ENCODE measurements around the gene BFSP2.
"Not testable (repeated sequence)": the region's sequence is repeated elsewhere in the genome, so short reads cannot be mapped to it uniquely, and the experiment has no call there.

The BFSP2 gene

DNA sequence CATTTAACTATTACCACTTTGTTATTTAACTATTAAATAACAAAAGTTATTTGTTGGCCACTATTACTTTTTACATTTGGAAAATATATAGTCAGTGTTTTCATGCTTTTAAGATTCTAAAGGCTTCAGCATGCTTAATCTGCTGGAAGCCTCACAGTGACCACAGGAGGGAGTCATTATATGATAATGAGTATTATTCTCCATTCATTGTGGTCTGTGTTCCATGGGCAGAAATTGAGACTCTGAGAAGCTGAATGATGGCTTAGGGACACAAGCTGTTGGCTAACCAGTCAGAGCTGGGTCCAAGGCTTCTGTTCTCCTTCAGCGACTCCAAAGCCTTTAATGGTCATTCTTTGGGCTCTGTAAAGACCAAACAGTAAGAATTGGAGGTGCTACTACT, 64.7 kb downstream of the BFSP2 start:
- Histone ChIP-seq H3K4me3 (ENCODE audit: low read depth in 1 of 2, low read length in 2 of 2) (no peak overlapping the region), H3K27ac (ENCODE audit: low read depth, low read length) (no peak overlapping the region), H3K36me3 (ENCODE audit: control insufficient read depth in 1 of 2, insufficient read depth in 2 of 2, low read length in 2 of 2) (no peaks in the 10 kb centered on the region), H3K4me1 (ENCODE audit: control insufficient read depth in 1 of 2, insufficient read depth in 2 of 2, low read length in 2 of 2) (peaks cover 12 to 20% of the 10 kb centered on the region in 2 donors), H3K9ac (ENCODE audit: low read depth in 1 of 2, low read length in 2 of 2) (no peak overlapping the region), H3K9me3 (ENCODE audit: control insufficient read depth in 1 of 2, low read length in 2 of 2) (no peaks in the 10 kb centered on the region), H3K27me3 (ENCODE audit: control insufficient read depth in 1 of 2, insufficient read depth in 2 of 2, low read length in 2 of 2) (no peaks in the 10 kb centered on the region)

DNA sequence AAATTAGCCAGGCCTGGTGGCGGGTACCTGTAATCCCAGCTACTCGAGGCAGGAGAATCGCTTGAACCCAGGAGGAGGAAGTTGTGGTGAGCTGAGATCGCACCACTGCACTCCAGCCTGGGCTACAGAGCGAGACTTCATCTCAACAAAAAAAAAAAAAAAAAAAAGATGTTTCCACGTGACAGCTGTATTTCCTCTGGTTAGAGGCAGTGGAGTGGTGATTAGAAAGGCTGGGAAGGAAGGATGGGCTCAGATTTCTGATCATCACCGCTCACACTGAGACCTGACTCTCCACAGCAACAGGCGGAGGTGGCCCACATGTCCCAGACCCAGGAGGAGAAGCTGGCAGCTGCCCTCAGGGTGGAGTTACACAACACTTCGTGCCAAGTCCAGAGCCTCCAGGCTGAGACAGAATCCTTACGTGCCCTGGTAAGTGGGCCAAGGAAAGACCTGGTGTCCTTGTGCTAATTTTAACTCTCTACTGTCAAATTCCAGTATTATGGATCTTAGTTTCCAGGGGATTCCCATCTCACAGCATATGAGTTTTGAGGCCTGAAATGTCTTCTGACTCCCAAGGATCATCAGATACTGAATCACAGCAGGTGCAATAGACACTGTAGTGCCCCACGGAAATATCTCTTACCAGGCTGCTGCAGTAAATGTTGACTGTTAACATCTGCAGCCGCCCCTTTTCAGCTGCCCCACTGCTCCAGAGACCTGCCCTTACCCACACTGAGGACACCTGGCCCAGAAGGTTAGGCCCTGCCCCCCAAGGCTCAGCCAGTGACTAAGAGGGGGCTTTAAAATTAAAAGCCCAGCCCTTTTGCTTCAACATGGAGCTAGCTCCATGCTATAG, 66.9 kb downstream of the BFSP2 start:
- Histone ChIP-seq H3K9ac (ENCODE audit: low read depth in 1 of 2, low read length in 2 of 2) (no peak overlapping the region), H3K9me3 (ENCODE audit: control insufficient read depth in 1 of 2, low read length in 2 of 2) (no peaks in the 10 kb centered on the region), H3K27ac (ENCODE audit: low read depth, low read length) (no peak overlapping the region), H3K4me1 (ENCODE audit: control insufficient read depth in 1 of 2, insufficient read depth in 2 of 2, low read length in 2 of 2) (peaks cover 10 to 12% of the 10 kb centered on the region in 2 donors), H3K36me3 (ENCODE audit: control insufficient read depth in 1 of 2, insufficient read depth in 2 of 2, low read length in 2 of 2) (no peaks in the 10 kb centered on the region), H3K4me3 (ENCODE audit: low read depth in 1 of 2, low read length in 2 of 2) (no peak overlapping the region), H3K27me3 (ENCODE audit: control insufficient read depth in 1 of 2, insufficient read depth in 2 of 2, low read length in 2 of 2) (no peaks in the 10 kb centered on the region)

DNA sequence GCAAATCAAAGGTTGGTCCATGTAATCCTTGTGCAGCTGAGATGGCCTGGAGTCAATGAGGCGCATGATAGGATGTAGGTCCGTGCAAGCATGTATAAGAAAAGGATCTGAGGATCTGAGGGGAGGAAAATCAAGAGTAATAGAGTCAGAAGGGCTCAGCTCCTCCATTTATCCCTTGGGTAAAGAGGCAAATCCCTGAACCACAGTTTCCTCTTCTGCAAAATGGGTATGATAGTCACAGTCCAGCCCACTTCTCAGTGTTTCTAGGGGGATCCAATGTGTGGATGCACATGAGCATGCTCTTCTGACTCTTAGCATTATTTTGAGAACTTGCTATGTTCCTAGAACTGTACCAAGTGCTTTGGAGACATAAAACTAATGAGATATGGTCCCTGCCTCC, 67.9 kb downstream of the BFSP2 start:
- Histone ChIP-seq H3K36me3 (ENCODE audit: control insufficient read depth in 1 of 2, insufficient read depth in 2 of 2, low read length in 2 of 2) (no peaks in the 10 kb centered on the region), H3K27me3 (ENCODE audit: control insufficient read depth in 1 of 2, insufficient read depth in 2 of 2, low read length in 2 of 2) (no peaks in the 10 kb centered on the region), H3K9ac (ENCODE audit: low read depth in 1 of 2, low read length in 2 of 2) (no peak overlapping the region), H3K27ac (ENCODE audit: low read depth, low read length) (no peak overlapping the region), H3K4me3 (ENCODE audit: low read depth in 1 of 2, low read length in 2 of 2) (no peak overlapping the region), H3K9me3 (ENCODE audit: control insufficient read depth in 1 of 2, low read length in 2 of 2) (no peaks in the 10 kb centered on the region), H3K4me1 (ENCODE audit: control insufficient read depth in 1 of 2, insufficient read depth in 2 of 2, low read length in 2 of 2) (peaks cover 10 to 12% of the 10 kb centered on the region in 2 donors)

DNA sequence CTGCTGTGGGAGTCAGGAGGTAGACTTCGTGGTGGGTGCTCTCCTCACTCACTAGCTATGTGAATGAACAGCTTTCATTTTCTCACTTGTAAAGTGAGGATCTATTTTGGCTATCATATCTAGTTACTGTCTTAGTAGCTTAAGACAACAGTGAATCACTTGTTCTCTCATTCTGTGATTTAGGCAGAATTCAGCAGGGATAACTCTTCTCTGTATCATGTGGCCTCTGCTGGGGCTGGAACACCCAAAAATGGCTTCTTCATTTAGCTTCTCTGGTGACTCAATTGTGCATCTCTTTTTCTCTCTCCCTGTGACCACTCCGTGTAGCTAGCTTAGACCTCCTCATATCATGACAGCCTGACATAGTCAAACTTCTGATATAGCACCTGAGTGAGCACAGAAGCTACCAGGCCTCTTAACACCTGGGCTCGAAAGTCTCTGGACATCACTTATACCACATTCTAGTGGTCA, 68.4 kb downstream of the BFSP2 start:
- no peak overlapping the region for H3K27ac ChIP-seq (ENCODE audit: low read depth, low read length)

DNA sequence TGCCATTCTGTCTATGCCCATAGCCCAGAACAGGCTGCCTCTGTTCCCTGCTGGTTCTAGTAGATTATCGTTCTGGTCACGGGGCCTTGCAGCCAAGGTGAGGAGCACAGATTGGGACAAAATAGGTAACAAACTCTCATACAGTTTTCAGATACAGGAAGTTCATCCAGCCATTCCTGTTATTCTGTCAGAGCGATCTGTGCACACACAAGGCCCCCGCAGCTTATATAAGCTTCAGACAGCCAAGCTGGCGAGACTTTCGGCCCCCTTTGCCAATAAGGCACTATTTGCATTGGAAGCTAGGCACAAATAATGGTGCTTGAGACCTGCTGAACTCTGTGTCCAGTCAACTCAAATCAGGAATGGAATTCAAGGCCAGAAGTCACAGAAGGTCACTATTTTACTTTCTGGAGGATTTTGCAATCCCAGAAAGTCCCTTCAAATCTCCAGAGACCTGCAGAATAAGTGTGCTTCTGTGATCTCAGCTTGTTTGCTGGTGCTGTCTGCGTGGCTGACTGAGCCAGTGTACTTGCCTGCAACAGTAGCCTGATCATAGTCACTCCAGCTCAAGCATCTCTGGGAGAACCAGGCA, 69.4 kb downstream of the BFSP2 start:
- Histone ChIP-seq H3K4me3 (ENCODE audit: low read depth in 1 of 2, low read length in 2 of 2) (no peak overlapping the region), H3K9ac (ENCODE audit: low read depth in 1 of 2, low read length in 2 of 2) (no peak overlapping the region), H3K4me1 (ENCODE audit: control insufficient read depth in 1 of 2, insufficient read depth in 2 of 2, low read length in 2 of 2) (peaks cover 10 to 13% of the 10 kb centered on the region in 2 donors), H3K27ac (ENCODE audit: low read depth, low read length) (no peak overlapping the region), H3K36me3 (ENCODE audit: control insufficient read depth in 1 of 2, insufficient read depth in 2 of 2, low read length in 2 of 2) (no peaks in the 10 kb centered on the region), H3K27me3 (ENCODE audit: control insufficient read depth in 1 of 2, insufficient read depth in 2 of 2, low read length in 2 of 2) (no peaks in the 10 kb centered on the region), H3K9me3 (ENCODE audit: control insufficient read depth in 1 of 2, low read length in 2 of 2) (no peaks in the 10 kb centered on the region)

More for the DNA sequence above, 68.4 kb downstream of the BFSP2 start:
- no peaks in the 10 kb centered on the region for H3K27me3 ChIP-seq (ENCODE audit: control insufficient read depth in 1 of 2, insufficient read depth in 2 of 2, low read length in 2 of 2)
- H3K9ac ChIP-seq (ENCODE audit: low read depth in 1 of 2, low read length in 2 of 2) = no peak overlapping the region
- peaks cover 10 to 12% of the 10 kb centered on the region in 2 donors for H3K4me1 ChIP-seq (ENCODE audit: control insufficient read depth in 1 of 2, insufficient read depth in 2 of 2, low read length in 2 of 2)
- no peaks in the 10 kb centered on the region for H3K36me3 ChIP-seq (ENCODE audit: control insufficient read depth in 1 of 2, insufficient read depth in 2 of 2, low read length in 2 of 2)
- no peak overlapping the region for H3K4me3 ChIP-seq (ENCODE audit: low read depth in 1 of 2, low read length in 2 of 2)
- H3K9me3 ChIP-seq (ENCODE audit: control insufficient read depth in 1 of 2, low read length in 2 of 2) = no peaks in the 10 kb centered on the region

DNA sequence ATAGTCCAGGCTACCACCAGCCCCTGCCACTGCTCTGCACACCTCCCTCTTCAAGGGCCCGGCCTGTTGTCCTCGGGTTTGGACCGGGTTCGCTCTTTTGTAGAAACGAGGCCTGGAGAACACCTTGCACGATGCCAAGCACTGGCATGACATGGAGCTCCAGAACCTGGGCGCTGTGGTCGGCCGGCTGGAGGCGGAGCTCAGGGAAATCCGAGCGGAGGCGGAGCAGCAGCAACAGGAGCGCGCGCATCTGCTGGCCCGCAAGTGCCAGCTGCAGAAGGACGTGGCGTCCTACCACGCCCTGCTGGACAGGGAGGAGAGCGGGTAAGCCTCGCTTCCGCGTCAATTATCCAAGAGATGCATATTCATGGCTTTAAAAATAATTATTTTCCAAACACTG, 72.4 kb downstream of the BFSP2 start:
- Histone ChIP-seq H3K27ac (ENCODE audit: low read depth, low read length) (no peak overlapping the region), H3K4me1 (ENCODE audit: control insufficient read depth in 1 of 2, insufficient read depth in 2 of 2, low read length in 2 of 2) (peaks cover 13 to 25% of the 10 kb centered on the region in 2 donors), H3K27me3 (ENCODE audit: control insufficient read depth in 1 of 2, insufficient read depth in 2 of 2, low read length in 2 of 2) (no peaks in the 10 kb centered on the region), H3K9me3 (ENCODE audit: control insufficient read depth in 1 of 2, low read length in 2 of 2) (no peaks in the 10 kb centered on the region), H3K36me3 (ENCODE audit: control insufficient read depth in 1 of 2, insufficient read depth in 2 of 2, low read length in 2 of 2) (no peaks in the 10 kb centered on the region), H3K9ac (ENCODE audit: low read depth in 1 of 2, low read length in 2 of 2) (no peak overlapping the region), H3K4me3 (ENCODE audit: low read depth in 1 of 2, low read length in 2 of 2) (no peak overlapping the region)

DNA sequence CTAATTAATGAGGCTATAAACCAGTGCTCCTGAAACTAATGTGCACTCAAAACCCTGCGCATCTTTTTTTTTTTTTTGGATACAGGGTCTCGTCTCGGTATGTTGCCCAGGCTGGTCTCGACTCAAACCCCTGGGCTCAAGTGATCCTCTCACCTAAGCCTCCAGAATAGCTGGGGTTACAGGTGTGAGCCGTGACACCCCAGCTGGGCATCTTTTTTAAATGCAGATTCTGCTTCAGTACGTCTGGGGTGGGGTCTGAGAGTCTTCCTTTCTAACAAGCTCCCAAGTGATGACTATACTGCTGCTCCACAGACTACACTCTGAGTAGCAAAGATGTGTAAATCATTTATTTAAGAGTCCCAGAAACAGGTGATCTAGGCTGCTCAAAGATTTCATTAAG, 73.0 kb downstream of the BFSP2 start:
- H3K9me3 ChIP-seq (ENCODE audit: control insufficient read depth in 1 of 2, low read length in 2 of 2) = no peaks in the 10 kb centered on the region
- H3K9ac ChIP-seq (ENCODE audit: low read depth in 1 of 2, low read length in 2 of 2) = no peak overlapping the region
- no peaks in the 10 kb centered on the region for H3K27me3 ChIP-seq (ENCODE audit: control insufficient read depth in 1 of 2, insufficient read depth in 2 of 2, low read length in 2 of 2)
- H3K4me1 ChIP-seq (ENCODE audit: control insufficient read depth in 1 of 2, insufficient read depth in 2 of 2, low read length in 2 of 2) = peaks cover 17 to 27% of the 10 kb centered on the region in 2 donors
- no peak overlapping the region for H3K27ac ChIP-seq (ENCODE audit: low read depth, low read length)
- H3K36me3 ChIP-seq (ENCODE audit: control insufficient read depth in 1 of 2, insufficient read depth in 2 of 2, low read length in 2 of 2) = no peaks in the 10 kb centered on the region
- no peak overlapping the region for H3K4me3 ChIP-seq (ENCODE audit: low read depth in 1 of 2, low read length in 2 of 2)

DNA sequence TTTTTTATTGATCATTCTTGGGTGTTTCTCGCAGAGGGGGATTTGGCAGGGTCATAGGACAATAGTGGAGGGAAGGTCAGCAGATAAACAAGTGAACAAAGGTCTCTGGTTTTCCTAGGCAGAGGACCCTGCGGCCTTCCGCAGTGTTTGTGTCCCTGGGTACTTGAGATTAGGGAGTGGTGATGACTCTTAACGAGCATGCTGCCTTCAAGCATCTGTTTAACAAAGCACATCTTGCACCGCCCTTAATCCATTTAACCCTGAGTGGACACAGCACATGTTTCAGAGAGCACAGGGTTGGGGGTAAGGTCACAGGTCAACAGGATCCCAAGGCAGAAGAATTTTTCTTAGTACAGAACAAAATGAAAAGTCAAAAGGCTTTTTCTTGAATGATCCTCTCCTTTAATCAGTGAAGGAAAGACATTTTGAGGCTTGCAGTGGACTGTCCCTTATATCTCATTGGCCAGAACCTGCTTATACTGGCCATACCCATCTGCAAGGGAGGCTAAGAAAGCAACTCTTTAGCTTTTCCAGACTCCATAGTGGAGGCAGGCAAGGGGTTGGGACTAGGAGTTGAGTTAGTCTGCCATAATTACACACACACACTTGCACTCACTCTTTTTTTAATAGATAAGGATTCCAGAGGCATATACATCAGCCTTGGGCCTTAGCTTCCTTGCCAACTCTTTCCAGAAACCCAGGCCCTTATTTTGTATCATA, 73.8 kb downstream of the BFSP2 start:
- not testable (repeated sequence) for H3K4me3 ChIP-seq (ENCODE audit: low read depth in 1 of 2, low read length in 2 of 2); H3K9me3 ChIP-seq (ENCODE audit: control insufficient read depth in 1 of 2, low read length in 2 of 2); H3K27me3 ChIP-seq (ENCODE audit: control insufficient read depth in 1 of 2, insufficient read depth in 2 of 2, low read length in 2 of 2); H3K36me3 ChIP-seq (ENCODE audit: control insufficient read depth in 1 of 2, insufficient read depth in 2 of 2, low read length in 2 of 2); H3K27ac ChIP-seq (ENCODE audit: low read depth, low read length); H3K9ac ChIP-seq (ENCODE audit: low read depth in 1 of 2, low read length in 2 of 2)
- peaks cover 17 to 27% of the 10 kb centered on the region in 2 donors for H3K4me1 ChIP-seq (ENCODE audit: control insufficient read depth in 1 of 2, insufficient read depth in 2 of 2, low read length in 2 of 2)

DNA sequence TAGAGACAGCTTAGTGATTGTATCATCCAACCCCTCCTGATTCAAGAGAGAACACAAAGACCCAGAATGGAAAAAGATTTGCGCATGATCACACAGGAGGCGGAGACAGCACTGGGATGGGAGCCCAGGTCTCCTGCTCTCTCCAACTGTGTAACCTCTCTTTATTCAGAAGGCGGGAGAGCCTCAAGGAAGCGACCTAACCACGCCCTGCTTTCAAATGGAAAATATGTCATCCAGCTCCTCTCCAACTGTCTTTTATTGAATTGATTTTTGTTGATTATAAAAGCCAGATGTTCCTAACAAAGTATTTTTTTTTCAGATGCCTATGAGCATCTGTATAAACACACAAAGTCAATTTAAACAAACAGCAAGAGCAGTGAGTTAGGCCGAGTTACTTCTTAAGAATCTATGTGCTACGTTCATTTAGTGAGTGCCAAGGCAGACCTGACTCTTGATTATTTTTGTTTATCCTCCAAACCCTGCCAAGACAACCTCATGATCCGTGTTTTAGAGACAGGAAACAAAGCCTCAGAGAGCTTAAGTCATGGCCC, 74.5 kb downstream of the BFSP2 start:
- Histone ChIP-seq H3K4me1 (ENCODE audit: control insufficient read depth in 1 of 2, insufficient read depth in 2 of 2, low read length in 2 of 2) (peaks cover 17 to 20% of the 10 kb centered on the region in 2 donors), H3K27ac (ENCODE audit: low read depth, low read length) (peak overlapping the region; percentile 48), H3K9ac (ENCODE audit: low read depth in 1 of 2, low read length in 2 of 2) (no peak overlapping the region), H3K9me3 (ENCODE audit: control insufficient read depth in 1 of 2, low read length in 2 of 2) (no peaks in the 10 kb centered on the region), H3K4me3 (ENCODE audit: low read depth in 1 of 2, low read length in 2 of 2) (no peak overlapping the region), H3K36me3 (ENCODE audit: control insufficient read depth in 1 of 2, insufficient read depth in 2 of 2, low read length in 2 of 2) (no peaks in the 10 kb centered on the region), H3K27me3 (ENCODE audit: control insufficient read depth in 1 of 2, insufficient read depth in 2 of 2, low read length in 2 of 2) (no peaks in the 10 kb centered on the region)

DNA sequence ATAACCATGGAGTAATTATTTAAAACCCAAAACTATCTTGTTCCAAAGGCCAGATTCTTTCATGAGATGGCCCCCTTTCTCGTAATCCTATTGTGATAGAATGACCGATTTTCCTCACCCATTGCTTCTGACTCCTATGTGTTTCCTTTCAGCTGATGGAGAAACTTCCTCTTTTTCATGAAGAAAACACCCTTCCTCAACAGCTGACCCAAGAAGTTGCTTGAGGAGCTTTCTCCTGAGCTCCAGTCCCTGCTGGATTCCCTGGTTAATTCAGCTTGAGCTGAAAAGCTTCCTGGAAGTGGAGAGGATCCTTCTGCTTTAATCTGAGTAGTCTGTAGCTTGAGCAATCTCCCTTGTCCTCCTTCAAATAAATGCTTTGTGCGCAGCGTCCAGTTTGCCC, 75.0 kb downstream of the BFSP2 start:
- H3K27ac ChIP-seq (ENCODE audit: low read depth, low read length) = peak overlapping the region; percentile 48
- peak overlapping the region in 1 of 2 donors; percentile 17 for H3K9ac ChIP-seq (ENCODE audit: low read depth in 1 of 2, low read length in 2 of 2)
- peaks cover 17 to 18% of the 10 kb centered on the region in 2 donors for H3K4me1 ChIP-seq (ENCODE audit: control insufficient read depth in 1 of 2, insufficient read depth in 2 of 2, low read length in 2 of 2)

More for the DNA sequence above, 75.0 kb downstream of the BFSP2 start:
- H3K4me3 ChIP-seq (ENCODE audit: low read depth in 1 of 2, low read length in 2 of 2) = no peak overlapping the region
- H3K9me3 ChIP-seq (ENCODE audit: control insufficient read depth in 1 of 2, low read length in 2 of 2) = no peaks in the 10 kb centered on the region
- H3K36me3 ChIP-seq (ENCODE audit: control insufficient read depth in 1 of 2, insufficient read depth in 2 of 2, low read length in 2 of 2) = no peaks in the 10 kb centered on the region
- no peaks in the 10 kb centered on the region for H3K27me3 ChIP-seq (ENCODE audit: control insufficient read depth in 1 of 2, insufficient read depth in 2 of 2, low read length in 2 of 2)
